Measurements from ENCODE around the gene PAIP2B.

DNA sequence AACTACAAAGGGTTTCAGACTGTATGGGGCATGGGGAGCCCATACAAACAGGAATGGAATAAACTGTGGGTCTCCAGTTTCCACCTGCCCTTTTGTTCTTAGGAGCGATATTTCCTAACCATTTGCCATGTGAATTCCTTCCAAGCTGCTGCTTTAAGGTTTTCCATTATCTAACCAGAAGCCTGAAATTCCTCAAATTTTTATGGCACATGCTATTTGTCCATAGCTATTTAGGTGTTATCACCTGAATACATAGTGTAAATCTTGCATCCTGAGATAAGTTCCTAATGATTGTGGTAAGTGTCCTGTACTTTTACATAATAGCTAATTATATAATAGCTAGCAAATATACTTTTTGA lies 17.4 kb upstream of the PAIP2B start:
- TF ChIP-seq POLR2A (IDR thresholded peaks at IDR 0.05; ENCODE audit: low read depth, low read length) (no peak), POLR2AphosphoS5 (IDR thresholded peaks at IDR 0.05; ENCODE audit: low read depth, low read length) (no peak), PAX5 (IDR thresholded peaks at IDR 0.05; ENCODE audit: insufficient read depth, low read length, severe bottlenecking) (no peak), TAF1 (IDR thresholded peaks at IDR 0.05; ENCODE audit: low read depth, low read length) (no peak), SPI1 (IDR thresholded peaks at IDR 0.05; ENCODE audit: low read depth, low read length) (no peak), POU2F2 (IDR thresholded peaks at IDR 0.05; ENCODE audit: low read depth, low read length) (no peak)

Data from GM12891 (cell line).